ENCODE measurements around the gene CRIP2. TPM values are rescaled to one million over a fixed set of nuclear protein-coding genes. Genes with fewer than 3 reads are reported as not detected.

CRIP2 gene
- total and polyA plus RNA-seq, 2 of the 13 experiments (the other 11 are each of a cell fraction or from before 2014, with no cell fraction given): 31.6 to 37.9 TPM

- TF ChIP-seq, protein P1, sequence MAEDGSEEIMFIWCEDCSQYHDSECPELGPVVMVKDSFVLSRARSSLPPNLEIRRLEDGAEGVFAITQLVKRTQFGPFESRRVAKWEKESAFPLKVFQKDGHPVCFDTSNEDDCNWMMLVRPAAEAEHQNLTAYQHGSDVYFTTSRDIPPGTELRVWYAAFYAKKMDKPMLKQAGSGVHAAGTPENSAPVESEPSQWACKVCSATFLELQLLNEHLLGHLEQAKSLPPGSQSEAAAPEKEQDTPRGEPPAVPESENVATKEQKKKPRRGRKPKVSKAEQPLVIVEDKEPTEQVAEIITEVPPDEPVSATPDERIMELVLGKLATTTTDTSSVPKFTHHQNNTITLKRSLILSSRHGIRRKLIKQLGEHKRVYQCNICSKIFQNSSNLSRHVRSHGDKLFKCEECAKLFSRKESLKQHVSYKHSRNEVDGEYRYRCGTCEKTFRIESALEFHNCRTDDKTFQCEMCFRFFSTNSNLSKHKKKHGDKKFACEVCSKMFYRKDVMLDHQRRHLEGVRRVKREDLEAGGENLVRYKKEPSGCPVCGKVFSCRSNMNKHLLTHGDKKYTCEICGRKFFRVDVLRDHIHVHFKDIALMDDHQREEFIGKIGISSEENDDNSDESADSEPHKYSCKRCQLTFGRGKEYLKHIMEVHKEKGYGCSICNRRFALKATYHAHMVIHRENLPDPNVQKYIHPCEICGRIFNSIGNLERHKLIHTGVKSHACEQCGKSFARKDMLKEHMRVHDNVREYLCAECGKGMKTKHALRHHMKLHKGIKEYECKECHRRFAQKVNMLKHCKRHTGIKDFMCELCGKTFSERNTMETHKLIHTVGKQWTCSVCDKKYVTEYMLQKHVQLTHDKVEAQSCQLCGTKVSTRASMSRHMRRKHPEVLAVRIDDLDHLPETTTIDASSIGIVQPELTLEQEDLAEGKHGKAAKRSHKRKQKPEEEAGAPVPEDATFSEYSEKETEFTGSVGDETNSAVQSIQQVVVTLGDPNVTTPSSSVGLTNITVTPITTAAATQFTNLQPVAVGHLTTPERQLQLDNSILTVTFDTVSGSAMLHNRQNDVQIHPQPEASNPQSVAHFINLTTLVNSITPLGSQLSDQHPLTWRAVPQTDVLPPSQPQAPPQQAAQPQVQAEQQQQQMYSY (CRISPR knock-in tag; IDR thresholded peaks at IDR 0.05): no peak
- no peak for TF ChIP-seq KLF12 (CRISPR knock-in tag; IDR thresholded peaks at IDR 0.05; ENCODE audit: borderline replicate concordance)
- TF ChIP-seq ZNF547 (CRISPR knock-in tag; IDR thresholded peaks at IDR 0.05): 0 out of 2 replicates have a peak, but pooled peaks have one; percentile 43
- TF ChIP-seq ONECUT2 (CRISPR knock-in tag; IDR thresholded peaks at IDR 0.05): no peak
- peak; percentile 81 for TF ChIP-seq FOXC1 (CRISPR knock-in tag; IDR thresholded peaks at IDR 0.05; ENCODE audit: borderline replicate concordance)
- TF ChIP-seq TBP (CRISPR knock-in tag; IDR thresholded peaks at IDR 0.05): no peak
- TF ChIP-seq THYN1 (CRISPR knock-in tag; IDR thresholded peaks at IDR 0.05; ENCODE audit: borderline replicate concordance, low read depth): no peak
- no peak for TF ChIP-seq FOXA1 (IDR thresholded peaks at IDR 0.05)
- no peak for TF ChIP-seq FOXA1 (CRISPR knock-in tag; IDR thresholded peaks at IDR 0.05)
- TF ChIP-seq SNAI1 (CRISPR knock-in tag; IDR thresholded peaks at IDR 0.05; ENCODE audit: borderline replicate concordance): no peak
- TF ChIP-seq, protein P2, sequence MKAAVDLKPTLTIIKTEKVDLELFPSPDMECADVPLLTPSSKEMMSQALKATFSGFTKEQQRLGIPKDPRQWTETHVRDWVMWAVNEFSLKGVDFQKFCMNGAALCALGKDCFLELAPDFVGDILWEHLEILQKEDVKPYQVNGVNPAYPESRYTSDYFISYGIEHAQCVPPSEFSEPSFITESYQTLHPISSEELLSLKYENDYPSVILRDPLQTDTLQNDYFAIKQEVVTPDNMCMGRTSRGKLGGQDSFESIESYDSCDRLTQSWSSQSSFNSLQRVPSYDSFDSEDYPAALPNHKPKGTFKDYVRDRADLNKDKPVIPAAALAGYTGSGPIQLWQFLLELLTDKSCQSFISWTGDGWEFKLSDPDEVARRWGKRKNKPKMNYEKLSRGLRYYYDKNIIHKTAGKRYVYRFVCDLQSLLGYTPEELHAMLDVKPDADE (CRISPR knock-in tag; IDR thresholded peaks at IDR 0.05): no peak
- TF ChIP-seq CENPX (CRISPR knock-in tag; IDR thresholded peaks at IDR 0.05): no peak
- no peak for TF ChIP-seq FOXP1 (IDR thresholded peaks at IDR 0.05)
- 0 out of 2 replicates have a peak, but pooled peaks have one; percentile 4 for TF ChIP-seq FOXP1 (CRISPR knock-in tag; IDR thresholded peaks at IDR 0.05)
- no peak for TF ChIP-seq MYNN (CRISPR knock-in tag; IDR thresholded peaks at IDR 0.05; ENCODE audit: low read depth)
- TF ChIP-seq ZBTB42 (CRISPR knock-in tag; IDR thresholded peaks at IDR 0.05): no peak
- 0 out of 2 replicates have a peak, but pooled peaks have one; percentile 37 for TF ChIP-seq ZNF567 (CRISPR knock-in tag; IDR thresholded peaks at IDR 0.05; ENCODE audit: borderline replicate concordance)
- TF ChIP-seq, protein P3, sequence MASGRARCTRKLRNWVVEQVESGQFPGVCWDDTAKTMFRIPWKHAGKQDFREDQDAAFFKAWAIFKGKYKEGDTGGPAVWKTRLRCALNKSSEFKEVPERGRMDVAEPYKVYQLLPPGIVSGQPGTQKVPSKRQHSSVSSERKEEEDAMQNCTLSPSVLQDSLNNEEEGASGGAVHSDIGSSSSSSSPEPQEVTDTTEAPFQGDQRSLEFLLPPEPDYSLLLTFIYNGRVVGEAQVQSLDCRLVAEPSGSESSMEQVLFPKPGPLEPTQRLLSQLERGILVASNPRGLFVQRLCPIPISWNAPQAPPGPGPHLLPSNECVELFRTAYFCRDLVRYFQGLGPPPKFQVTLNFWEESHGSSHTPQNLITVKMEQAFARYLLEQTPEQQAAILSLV (CRISPR knock-in tag; IDR thresholded peaks at IDR 0.05; ENCODE audit: borderline replicate concordance): peak; percentile 68
- TF ChIP-seq, protein P4, sequence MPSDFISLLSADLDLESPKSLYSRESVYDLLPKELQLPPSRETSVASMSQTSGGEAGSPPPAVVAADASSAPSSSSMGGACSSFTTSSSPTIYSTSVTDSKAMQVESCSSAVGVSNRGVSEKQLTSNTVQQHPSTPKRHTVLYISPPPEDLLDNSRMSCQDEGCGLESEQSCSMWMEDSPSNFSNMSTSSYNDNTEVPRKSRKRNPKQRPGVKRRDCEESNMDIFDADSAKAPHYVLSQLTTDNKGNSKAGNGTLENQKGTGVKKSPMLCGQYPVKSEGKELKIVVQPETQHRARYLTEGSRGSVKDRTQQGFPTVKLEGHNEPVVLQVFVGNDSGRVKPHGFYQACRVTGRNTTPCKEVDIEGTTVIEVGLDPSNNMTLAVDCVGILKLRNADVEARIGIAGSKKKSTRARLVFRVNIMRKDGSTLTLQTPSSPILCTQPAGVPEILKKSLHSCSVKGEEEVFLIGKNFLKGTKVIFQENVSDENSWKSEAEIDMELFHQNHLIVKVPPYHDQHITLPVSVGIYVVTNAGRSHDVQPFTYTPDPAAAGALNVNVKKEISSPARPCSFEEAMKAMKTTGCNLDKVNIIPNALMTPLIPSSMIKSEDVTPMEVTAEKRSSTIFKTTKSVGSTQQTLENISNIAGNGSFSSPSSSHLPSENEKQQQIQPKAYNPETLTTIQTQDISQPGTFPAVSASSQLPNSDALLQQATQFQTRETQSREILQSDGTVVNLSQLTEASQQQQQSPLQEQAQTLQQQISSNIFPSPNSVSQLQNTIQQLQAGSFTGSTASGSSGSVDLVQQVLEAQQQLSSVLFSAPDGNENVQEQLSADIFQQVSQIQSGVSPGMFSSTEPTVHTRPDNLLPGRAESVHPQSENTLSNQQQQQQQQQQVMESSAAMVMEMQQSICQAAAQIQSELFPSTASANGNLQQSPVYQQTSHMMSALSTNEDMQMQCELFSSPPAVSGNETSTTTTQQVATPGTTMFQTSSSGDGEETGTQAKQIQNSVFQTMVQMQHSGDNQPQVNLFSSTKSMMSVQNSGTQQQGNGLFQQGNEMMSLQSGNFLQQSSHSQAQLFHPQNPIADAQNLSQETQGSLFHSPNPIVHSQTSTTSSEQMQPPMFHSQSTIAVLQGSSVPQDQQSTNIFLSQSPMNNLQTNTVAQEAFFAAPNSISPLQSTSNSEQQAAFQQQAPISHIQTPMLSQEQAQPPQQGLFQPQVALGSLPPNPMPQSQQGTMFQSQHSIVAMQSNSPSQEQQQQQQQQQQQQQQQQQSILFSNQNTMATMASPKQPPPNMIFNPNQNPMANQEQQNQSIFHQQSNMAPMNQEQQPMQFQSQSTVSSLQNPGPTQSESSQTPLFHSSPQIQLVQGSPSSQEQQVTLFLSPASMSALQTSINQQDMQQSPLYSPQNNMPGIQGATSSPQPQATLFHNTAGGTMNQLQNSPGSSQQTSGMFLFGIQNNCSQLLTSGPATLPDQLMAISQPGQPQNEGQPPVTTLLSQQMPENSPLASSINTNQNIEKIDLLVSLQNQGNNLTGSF (CRISPR knock-in tag; IDR thresholded peaks at IDR 0.05): no peak
Observed at GRCh38 chr14:105495990-105496830, 21.6 kb downstream of the CRIP2 start (continued).

Data from HepG2 (cell line).